WERI-Rb-1 (cell line): ENCODE data around the gene POLA2.

Experiments
- DNase-seq: peaks from one replicate; pipeline ENCODE4 v3.0.0-alpha.2; 2020
- H3K27ac ChIP-seq: fragments of 250-450 bp; sonication (Bioruptor Pico); 2 replicates; pipeline ENCODE4 v1.5.1; 2020; ENCODE audit warnings: mild to moderate bottlenecking, moderate library complexity
- H3K27me3 ChIP-seq: fragments of 250-450 bp; sonication (Bioruptor Pico); 2 replicates; pipeline ENCODE4 v1.5.1; 2021; ENCODE audit warnings: mild to moderate bottlenecking, low read depth, moderate library complexity; ENCODE audit not compliant: insufficient read depth, severe bottlenecking
- H3K36me3 ChIP-seq: fragments of 250-450 bp; sonication (Bioruptor Pico); 2 replicates; pipeline ENCODE4 v1.5.1; 2020; ENCODE audit warnings: mild to moderate bottlenecking, moderate library complexity
- H3K4me3 ChIP-seq: 2 replicates; pipeline ENCODE4 v1.5.1; 2011; ENCODE audit warnings: low read depth, mild to moderate bottlenecking, control low read depth, low read length
- H3K9me3 ChIP-seq: fragments of 250-450 bp; sonication (Bioruptor Pico); 2 replicates; pipeline ENCODE4 v1.5.1; 2021; ENCODE audit warnings: mild to moderate bottlenecking, moderate library complexity; ENCODE audit not compliant: severe bottlenecking
- CTCF ChIP-seq: IDR thresholded peaks from 2 replicates; pipeline ENCODE4 v1.5.1; 2011; ENCODE audit warnings: low read depth, mild to moderate bottlenecking, control low read depth, inconsistent platforms, low read length

The POLA2 gene

GRCh38 chr11:65290448-65291165, 28.8 kb downstream of the POLA2 start:
- Histone ChIP-seq H3K4me3 (no peak overlapping the region), H3K27me3 (no peaks in the 10 kb centered on the region), H3K9me3 (no peaks in the 10 kb centered on the region), H3K27ac (no peak overlapping the region), H3K36me3 (peaks cover 77% of the 10 kb centered on the region)
- TF ChIP-seq CTCF: no peak
- DNase-seq: no peak

GRCh38 chr11:65291613-65292012, 29.9 kb downstream of the POLA2 start:
- Histone ChIP-seq H3K27me3 (no peaks in the 10 kb centered on the region), H3K9me3 (no peaks in the 10 kb centered on the region), H3K4me3 (no peak overlapping the region), H3K27ac (no peak overlapping the region), H3K36me3 (peaks cover 83% of the 10 kb centered on the region)
- no peak for DNase-seq
- no peak for TF ChIP-seq CTCF

GRCh38 chr11:65292890-65293289, 31.1 kb downstream of the POLA2 start:
- Histone ChIP-seq H3K36me3 (peaks cover 81% of the 10 kb centered on the region), H3K27me3 (no peaks in the 10 kb centered on the region), H3K4me3 (no peak overlapping the region), H3K9me3 (no peaks in the 10 kb centered on the region), H3K27ac (no peak overlapping the region)
- no peak for DNase-seq
- no peak for TF ChIP-seq CTCF

- no peak for TF ChIP-seq CTCF
- H3K4me3 ChIP-seq: no peak overlapping the region
- no peaks in the 10 kb centered on the region for H3K27me3 ChIP-seq
- no peak for DNase-seq
- peaks cover 81% of the 10 kb centered on the region for H3K36me3 ChIP-seq
- no peak overlapping the region for H3K27ac ChIP-seq
- H3K9me3 ChIP-seq: no peaks in the 10 kb centered on the region
Observed at GRCh38 chr11:65293909-65294381, 32.2 kb downstream of the POLA2 start.

GRCh38 chr11:65295001-65295400, 33.2 kb downstream of the POLA2 start:
- Histone ChIP-seq H3K36me3 (peaks cover 76% of the 10 kb centered on the region), H3K4me3 (no peak overlapping the region), H3K27ac (no peak overlapping the region), H3K9me3 (no peaks in the 10 kb centered on the region), H3K27me3 (no peaks in the 10 kb centered on the region)
- TF ChIP-seq CTCF: no peak
- no peak for DNase-seq
